Peyer's patch (tissue), 4 donors: ENCODE measurements around the gene SNN.

Experiments
- POLR2A ChIP-seq, 2 donors: fragments of 450-650 bp; IDR thresholded peaks; one replicate each; pipeline ENCODE4 v1.5.1; 2017; ENCODE audit warnings: antibody characterized with exemption in 2 of 2, mild to moderate bottlenecking in 2 of 2, moderate library complexity in 2 of 2
- TF ChIP-seq, protein P1 (sequence below), 6 experiments: fragments of 450-650 bp in 4 of 6; fragments of 200-600 bp in 2 of 6; sonication (generic) in 1 of 6; IDR thresholded peaks; one replicate each; pipeline ENCODE4 v1.5.1; 2017 to 2019; ENCODE audit warnings: antibody characterized with exemption in 6 of 6, mild to moderate bottlenecking in 3 of 6, moderate library complexity in 1 of 6

GRCh38 chr16:11682655-11683096, 14.4 kb downstream of the SNN start:
- TF ChIP-seq, protein P1, sequence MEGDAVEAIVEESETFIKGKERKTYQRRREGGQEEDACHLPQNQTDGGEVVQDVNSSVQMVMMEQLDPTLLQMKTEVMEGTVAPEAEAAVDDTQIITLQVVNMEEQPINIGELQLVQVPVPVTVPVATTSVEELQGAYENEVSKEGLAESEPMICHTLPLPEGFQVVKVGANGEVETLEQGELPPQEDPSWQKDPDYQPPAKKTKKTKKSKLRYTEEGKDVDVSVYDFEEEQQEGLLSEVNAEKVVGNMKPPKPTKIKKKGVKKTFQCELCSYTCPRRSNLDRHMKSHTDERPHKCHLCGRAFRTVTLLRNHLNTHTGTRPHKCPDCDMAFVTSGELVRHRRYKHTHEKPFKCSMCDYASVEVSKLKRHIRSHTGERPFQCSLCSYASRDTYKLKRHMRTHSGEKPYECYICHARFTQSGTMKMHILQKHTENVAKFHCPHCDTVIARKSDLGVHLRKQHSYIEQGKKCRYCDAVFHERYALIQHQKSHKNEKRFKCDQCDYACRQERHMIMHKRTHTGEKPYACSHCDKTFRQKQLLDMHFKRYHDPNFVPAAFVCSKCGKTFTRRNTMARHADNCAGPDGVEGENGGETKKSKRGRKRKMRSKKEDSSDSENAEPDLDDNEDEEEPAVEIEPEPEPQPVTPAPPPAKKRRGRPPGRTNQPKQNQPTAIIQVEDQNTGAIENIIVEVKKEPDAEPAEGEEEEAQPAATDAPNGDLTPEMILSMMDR (IDR thresholded peaks at IDR 0.05), result no peak
- TF ChIP-seq POLR2A (IDR thresholded peaks at IDR 0.05), result no peak
